HepG2 (cell line): ENCODE measurements around the gene FOXA3. TPM values are rescaled to one million over a fixed set of nuclear protein-coding genes. Genes with fewer than 3 reads are reported as not detected.

Experiments
- ATAC-seq: fragments of 200-7000 bp; cut with Tn5 transposase; 3 replicates; pipeline ENCODE4 v1.9.1; 2020; ENCODE audit warnings: mild to moderate bottlenecking, moderate library complexity
- BruUV-seq: library from RNA; stranded (reverse); fragments of 400-500 nt; replicated peaks from 2 replicates; lab custom pipeline; 2021; lab: Mats Ljungman, UMichigan
- CTCF ChIA-PET: fragments of 300-600 bp; formaldehyde crosslinking; extraction: SDS; loops from one replicate; lab custom pipeline; 2021; ENCODE audit warnings: low total read pairs, inconsistent platforms, low intra/inter-chr PET ratio; lab: Yijun Ruan, JAX
- POLR2A ChIA-PET: fragments of 350-600 bp; sonication (Branson Sonifier 250); formaldehyde crosslinking; loops from one replicate; lab custom pipeline; 2020; ENCODE audit warnings: antibody characterized with exemption, inconsistent platforms; lab: Yijun Ruan, JAX
- DNase-seq: peaks from one replicate; pipeline ENCODE4 v3.0.0-alpha.2; 2015; ENCODE audit warnings: low spot score
- FAIRE-seq: peaks from 3 replicates; lab custom pipeline; 2011; peaks lifted over from hg19 to GRCh38; lab: Jason Lieb, UNC
- H2AFZ ChIP-seq: one replicate; pipeline ENCODE4 v1.6.1; 2011; ENCODE audit warnings: low read length, inconsistent platforms
- H3K27ac ChIP-seq: fragments of 300-600 bp; 3 replicates; pipeline ENCODE4 v1.8.0; 2011; ENCODE audit warnings: mixed run types, mild to moderate bottlenecking, mixed read lengths, low read length, inconsistent platforms; ENCODE audit not compliant: insufficient read depth; ENCODE audit errors: extremely low read length
- H3K27me3 ChIP-seq, 2 experiments: fragments of 200-600 bp in 1 of 2; 2 replicates in 1 of 2; 3 replicates in 1 of 2; pipeline versions ENCODE4 v1.6.0 to v1.8.0; 2011; ENCODE audit warnings: low read length in 2 of 2, mild to moderate bottlenecking in 2 of 2, moderate library complexity in 2 of 2, inconsistent platforms in 1 of 2; ENCODE audit not compliant: insufficient read depth in 2 of 2, control insufficient read depth in 1 of 2
- H3K36me3 ChIP-seq, 2 experiments: fragments of 200-600 bp in 1 of 2; replicated peaks in 1 of 2; 2 replicates in 1 of 2; 3 replicates in 1 of 2; pipeline versions ENCODE4 v1.5.1 to v1.8.0; 2011; ENCODE audit warnings: low read length in 2 of 2, inconsistent platforms in 1 of 2; ENCODE audit not compliant: insufficient read depth in 2 of 2, control insufficient read depth in 1 of 2
- H3K4me1 ChIP-seq: 2 replicates; pipeline ENCODE4 v1.5.1; 2012; ENCODE audit warnings: low read length, inconsistent platforms; ENCODE audit not compliant: insufficient read depth
- H3K4me2 ChIP-seq: 2 replicates; pipeline ENCODE4 v1.6.0; 2011; ENCODE audit warnings: low read depth, low read length, inconsistent platforms
- H3K4me3 ChIP-seq, 3 experiments: fragments of 200-600 bp in 1 of 3; sonication (generic), shearing (Covaris generic) in 1 of 3; replicated peaks in 1 of 3; 2 replicates each; pipeline ENCODE4 v1.5.1; 2011 to 2016; ENCODE audit warnings: low read length in 3 of 3, inconsistent platforms in 2 of 3, low read depth in 2 of 3, mild to moderate bottlenecking in 2 of 3, control low read depth in 1 of 3, mixed read lengths in 1 of 3; ENCODE audit not compliant: insufficient read depth in 1 of 3
- H3K79me2 ChIP-seq: one replicate; pipeline ENCODE4 v1.6.1; 2011; ENCODE audit warnings: low read length, inconsistent platforms; ENCODE audit not compliant: insufficient read depth
- H3K9ac ChIP-seq: 2 replicates; pipeline ENCODE4 v1.6.0; 2011; ENCODE audit warnings: mild to moderate bottlenecking, low read depth, low read length, inconsistent platforms; ENCODE audit not compliant: insufficient read depth
- H3K9me3 ChIP-seq: 2 replicates; pipeline ENCODE4 v1.5.1; 2012; ENCODE audit warnings: mild to moderate bottlenecking, low read length
- H4K20me1 ChIP-seq: 2 replicates; pipeline ENCODE4 v1.6.0; 2011; ENCODE audit warnings: inconsistent platforms, mild to moderate bottlenecking, low read length, moderate library complexity; ENCODE audit not compliant: insufficient read depth
- CHCHD3 ChIP-seq: sonication (generic); formaldehyde crosslinking; IDR thresholded peaks from 2 replicates; pipeline ENCODE4 v1.8.0; 2022; ENCODE audit warnings: mild to moderate bottlenecking, missing genetic modification reagents, moderate library complexity
- ETV5 ChIP-seq: IDR thresholded peaks from 2 replicates; pipeline ENCODE4 v1.6.1; 2018; ENCODE audit warnings: missing biosample characterization, missing genetic modification reagents, inconsistent platforms, borderline replicate concordance
- KMT2B ChIP-seq: IDR thresholded peaks from 2 replicates; pipeline ENCODE4 v1.6.1; 2016; ENCODE audit warnings: missing genetic modification reagents, missing compliant biosample characterization
- PRDM4 ChIP-seq: sonication (generic); formaldehyde crosslinking; IDR thresholded peaks from 2 replicates; pipeline ENCODE4 v1.9.0; 2021; ENCODE audit warnings: missing genetic modification reagents, borderline replicate concordance
- RARA ChIP-seq: IDR thresholded peaks from 2 replicates; pipeline ENCODE4 v1.6.1; 2016; ENCODE audit warnings: missing genetic modification reagents, missing compliant biosample characterization
- RBAK ChIP-seq: sonication (generic); formaldehyde crosslinking; IDR thresholded peaks from 2 replicates; pipeline ENCODE4 v1.5.1; 2020; ENCODE audit warnings: mild to moderate bottlenecking, missing genetic modification reagents
- RORA ChIP-seq: sonication (generic); formaldehyde crosslinking; IDR thresholded peaks from 2 replicates; pipeline ENCODE4 v1.5.0; 2020; ENCODE audit warnings: mild to moderate bottlenecking, missing genetic modification reagents, moderate library complexity
- TAF15 ChIP-seq: fragments of 200-400 bp; formaldehyde crosslinking; IDR thresholded peaks from one replicate; pipeline ENCODE4 v1.6.1; 2018; ENCODE audit warnings: mild to moderate bottlenecking, low read depth, low read length; ENCODE audit not compliant: poor library complexity, severe bottlenecking
- WGBS: methylation state at CpG from one replicate; pipeline ENCODE4 v1.1.6; 2017; ENCODE audit warnings: low lambda C conversion rate; 5-methylcytosine and 5-hydroxymethylcytosine counted together
- in situ Hi-C: cut with HindIII; loops from 2 replicates; pipeline ENCODE4 v1.10.0; 2017; ENCODE audit warnings: low pct_unique_long_range_greater_than_20kb; ENCODE audit not compliant: extremely low pct_ligation_motif_present
- intact Hi-C: fragments of 100-400 bp; cut with micrococcal nuclease; formaldehyde crosslinking; loops from one replicate; pipeline ENCODE4 v1.10.0; 2022; ENCODE audit not compliant: unreplicated experiment
- polyA plus RNA-seq, 8 experiments: library from polyadenylated mRNA; depleted of rRNA in 3 of 8; stranded (reverse) in 7 of 8; unstranded in 1 of 8; fragments of >200 nt; fragmentation: Illumina TruSeq in 4 of 8; extraction: Trizol in 4 of 8; gene quantifications; 2 replicates each; pipeline versions ENCODE4 v1.2.1 to v1.2.3, GENCODE V29; 2011 to 2016; ENCODE audit warnings: low read depth in 4 of 8, missing spikeins in 1 of 8, mixed read lengths in 1 of 8; ENCODE audit not compliant: insufficient read depth in 1 of 8
- total RNA-seq, 5 experiments: library from RNA; depleted of rRNA; stranded (reverse); fragments of >200 nt; fragmentation: Illumina TruSeq; extraction: Trizol; gene quantifications; 2 replicates each; pipeline ENCODE4 v1.2.3, GENCODE V29; 2016; ENCODE audit warnings: low read depth in 1 of 5
- TF ChIP-seq, protein P1 (sequence below): sonication (generic); formaldehyde crosslinking; IDR thresholded peaks from 2 replicates; pipeline ENCODE4 v1.5.0; 2020; ENCODE audit warnings: missing genetic modification reagents, mild to moderate bottlenecking, borderline replicate concordance

The FOXA3 gene
- total and polyA plus RNA-seq, 2 of the 13 experiments (the other 11 are each of a cell fraction or from before 2014, with no cell fraction given): 29.8 to 47.6 TPM

- Histone ChIP-seq H3K79me2 (peaks cover 3% of the 10 kb centered on the region), H3K9ac (no peak overlapping the region), H3K27me3 (peaks cover 0 to 3% of the 10 kb centered on the region in 2 experiments; a peak in 2 of 5 replicates), H2AFZ (no peak overlapping the region), H3K27ac (no peak overlapping the region), H3K9me3 (no peaks in the 10 kb centered on the region), H3K36me3 (no peaks in the 10 kb centered on the region), H3K4me3 (no peak overlapping the region), H3K4me2 (no peak overlapping the region), H3K4me1 (peaks cover 25% of the 10 kb centered on the region), H4K20me1 (no peaks in the 10 kb centered on the region)
- FAIRE-seq: no peak
- no TSS peak for BruUV-seq
- in situ Hi-C loops (loop anchor here (10.0 kb wide), 1 partner anchor 169 kb away; no protein-coding TSS in a partner anchor), intact Hi-C loops (no loop called here)
- no peak for DNase-seq
- WGBS: 10% methylated on average over 3 of the region's 3 CpGs
- ATAC-seq: no peak
- ChIA-PET POLR2A (interaction anchor here (0.7 kb wide), 1 partner anchor 89 kb away, joined by 4 read pairs; the partner anchor contains the start of gene CCDC61), CTCF (no interaction called here)
- TF ChIP-seq CHCHD3 (CRISPR knock-in tag): no peak
- TF ChIP-seq ETV5 (CRISPR knock-in tag): no peak
- TF ChIP-seq, protein P1, sequence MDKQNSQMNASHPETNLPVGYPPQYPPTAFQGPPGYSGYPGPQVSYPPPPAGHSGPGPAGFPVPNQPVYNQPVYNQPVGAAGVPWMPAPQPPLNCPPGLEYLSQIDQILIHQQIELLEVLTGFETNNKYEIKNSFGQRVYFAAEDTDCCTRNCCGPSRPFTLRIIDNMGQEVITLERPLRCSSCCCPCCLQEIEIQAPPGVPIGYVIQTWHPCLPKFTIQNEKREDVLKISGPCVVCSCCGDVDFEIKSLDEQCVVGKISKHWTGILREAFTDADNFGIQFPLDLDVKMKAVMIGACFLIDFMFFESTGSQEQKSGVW (CRISPR knock-in tag): no peak
- TF ChIP-seq PRDM4 (CRISPR knock-in tag): no peak
- no peak for TF ChIP-seq RARA (CRISPR knock-in tag)
- TF ChIP-seq TAF15: no peak
- TF ChIP-seq KMT2B (CRISPR knock-in tag): no peak
- TF ChIP-seq RORA: no peak
- TF ChIP-seq RBAK (CRISPR knock-in tag): no peak
Measured at GRCh38 chr19:45906221-45906620, 42.1 kb downstream of the FOXA3 start.
